HG03442 (cell line): ENCODE data around the gene SLC35A4.
"Not testable (repeated sequence)": the region's sequence is repeated elsewhere in the genome, so short reads cannot be mapped to it uniquely, and the experiment has no call there.

Source experiments
- ATAC-seq: cut with Tn5 transposase; IDR thresholded peaks from one replicate; pipeline ENCODE4 v1.9.1; 2021; ENCODE audit warnings: mild to moderate bottlenecking, moderate library complexity; ENCODE audit not compliant: unreplicated experiment

The SLC35A4 gene

GRCh38 chr5:140557965-140558364 lies 6.7 kb upstream of the SLC35A4 start:
- ATAC-seq: no peak

- ATAC-seq: no peak
Measured at GRCh38 chr5:140558542-140558941, 6.1 kb upstream of the SLC35A4 start.

GRCh38 chr5:140560227-140560626 lies 4.4 kb upstream of the SLC35A4 start:
- no peak for ATAC-seq

GRCh38 chr5:140561753-140562523 lies 2.7 kb upstream of the SLC35A4 start:
- no peak for ATAC-seq

- no peak for ATAC-seq
Measured at GRCh38 chr5:140563596-140563995, 1.0 kb upstream of the SLC35A4 start.

- ATAC-seq: no peak
Measured at GRCh38 chr5:140565024-140565779, 574 bp downstream of the SLC35A4 start.

GRCh38 chr5:140565780-140566095 lies 1.1 kb downstream of the SLC35A4 start:
- no peak for ATAC-seq

GRCh38 chr5:140566665-140567064 lies 2.0 kb downstream of the SLC35A4 start:
- ATAC-seq: no peak

- no peak for ATAC-seq
Measured at GRCh38 chr5:140567136-140567818, 2.6 kb downstream of the SLC35A4 start.

- no peak for ATAC-seq
Measured at GRCh38 chr5:140567871-140568270, 3.2 kb downstream of the SLC35A4 start.

GRCh38 chr5:140568443-140569063 lies 3.9 kb downstream of the SLC35A4 start:
- ATAC-seq: no peak

- no peak for ATAC-seq
Measured at GRCh38 chr5:140569197-140569596, 4.6 kb downstream of the SLC35A4 start.

GRCh38 chr5:140570058-140570457 lies 5.4 kb downstream of the SLC35A4 start:
- no peak for ATAC-seq

GRCh38 chr5:140570488-140570887 lies 5.9 kb downstream of the SLC35A4 start:
- no peak for ATAC-seq

GRCh38 chr5:140571105-140571504 lies 6.5 kb downstream of the SLC35A4 start:
- ATAC-seq: no peak

- no peak for ATAC-seq
Measured at GRCh38 chr5:140573683-140574082, 9.1 kb downstream of the SLC35A4 start.

- ATAC-seq: no peak
Measured at GRCh38 chr5:140574165-140574564, 9.5 kb downstream of the SLC35A4 start.

GRCh38 chr5:140575309-140575708 lies 10.7 kb downstream of the SLC35A4 start:
- ATAC-seq: no peak

GRCh38 chr5:140576776-140577201 lies 12.2 kb downstream of the SLC35A4 start:
- no peak for ATAC-seq

- ATAC-seq: not testable (repeated sequence)
Measured at GRCh38 chr5:140579188-140579747, 14.6 kb downstream of the SLC35A4 start.

- ATAC-seq: no peak
Measured at GRCh38 chr5:140587495-140587894, 22.9 kb downstream of the SLC35A4 start.
